H1 (cell line): Measurements from ENCODE around the gene BNIP1. TPM values are rescaled to one million over a fixed set of nuclear protein-coding genes. Genes with fewer than 3 reads are reported as not detected.
A peak's percentile ranks its signal among the peaks of the same experiment; 100 is the strongest.

Experiments
- CTCF ChIA-PET: fragments of 300-600 bp; sonication (Branson Sonifier 250); formaldehyde crosslinking; loops from one replicate; lab custom pipeline; 2021; ENCODE audit not compliant: partially characterized antibody; lab: Charles Lee
- POLR2A ChIA-PET: fragments of 300-600 bp; sonication (Branson Sonifier 250); formaldehyde crosslinking; loops from one replicate; lab custom pipeline; 2021; ENCODE audit warnings: inconsistent platforms; ENCODE audit not compliant: partially characterized antibody; lab: Charles Lee
- DNase-seq, 2 experiments: peaks; one replicate each; pipeline versions ENCODE4 v3.0.0 to v3.0.0-alpha.2; 2010 to 2022; ENCODE audit warnings: low spot score in 2 of 2, low read depth in 1 of 2, mixed read lengths in 1 of 2
- FAIRE-seq: peaks from 2 replicates; lab custom pipeline; 2011; peaks lifted over from hg19 to GRCh38; lab: Jason Lieb, UNC
- H2AFZ ChIP-seq: 2 replicates; pipeline ENCODE4 v1.8.1; 2012; ENCODE audit warnings: low read length, inconsistent platforms
- H2AK5ac ChIP-seq: 2 replicates; pipeline ENCODE4 v1.6.1; 2013; ENCODE audit warnings: low read depth, low read length
- H2BK120ac ChIP-seq: replicated peaks from 2 replicates; pipeline ENCODE3; 2013; ENCODE audit warnings: low read depth, low read length, inconsistent platforms
- H2BK12ac ChIP-seq: 2 replicates; pipeline ENCODE4 v1.6.1; 2013; ENCODE audit warnings: low read depth, low read length
- H2BK15ac ChIP-seq: 2 replicates; pipeline ENCODE4 v1.6.1; 2013; ENCODE audit warnings: low read length
- H2BK20ac ChIP-seq: 2 replicates; pipeline ENCODE4 v1.6.1; 2013; ENCODE audit warnings: low read length
- H2BK5ac ChIP-seq: 2 replicates; pipeline ENCODE4 v1.6.1; 2013; ENCODE audit warnings: low read depth, low read length
- H3K14ac ChIP-seq: 2 replicates; pipeline ENCODE4 v1.6.1; 2013; ENCODE audit warnings: inconsistent platforms; ENCODE audit not compliant: insufficient read length
- H3K18ac ChIP-seq: 2 replicates; pipeline ENCODE4 v1.6.1; 2013; ENCODE audit warnings: low read length; ENCODE audit errors: extremely low read depth
- H3K23ac ChIP-seq: 2 replicates; pipeline ENCODE4 v1.6.1; 2013; ENCODE audit warnings: inconsistent platforms; ENCODE audit not compliant: insufficient read length
- H3K23me2 ChIP-seq: 2 replicates; pipeline ENCODE4 v1.6.1; 2013; ENCODE audit warnings: low read depth, low read length
- H3K27ac ChIP-seq: 2 replicates; pipeline ENCODE4 v1.6.1; 2011; ENCODE audit warnings: low read depth, low read length, inconsistent platforms
- H3K27me3 ChIP-seq, 4 experiments: replicated peaks in 1 of 4; 1 replicate in 1 of 4; 2 replicates in 3 of 4; pipeline versions ENCODE4 v1.6.1 to v1.8.1; 2011 to 2013; ENCODE audit warnings: low read length in 3 of 4, mild to moderate bottlenecking in 3 of 4, inconsistent platforms in 2 of 4, mixed read lengths in 2 of 4, moderate library complexity in 1 of 4; ENCODE audit not compliant: control insufficient read depth in 3 of 4, insufficient read depth in 3 of 4; ENCODE audit errors: extremely low read depth in 1 of 4
- H3K36me3 ChIP-seq, 4 experiments: 2 replicates each; pipeline versions ENCODE4 v1.6.1 to v1.8.1; 2011 to 2013; ENCODE audit warnings: mild to moderate bottlenecking in 4 of 4, low read length in 3 of 4, moderate library complexity in 2 of 4, control low read depth in 1 of 4, inconsistent platforms in 1 of 4; ENCODE audit not compliant: insufficient read depth in 4 of 4, control insufficient read depth in 2 of 4
- H3K4ac ChIP-seq: replicated peaks from 2 replicates; pipeline ENCODE3; 2013; ENCODE audit warnings: low read length, low read depth, mixed read lengths, inconsistent platforms; ENCODE audit not compliant: insufficient read length
- H3K4me1 ChIP-seq, 4 experiments: replicated peaks in 1 of 4; 1 replicate in 1 of 4; 2 replicates in 3 of 4; pipeline versions ENCODE4 v1.6.1 to v1.8.1; 2011 to 2013; ENCODE audit warnings: low read length in 3 of 4, inconsistent platforms in 2 of 4, mixed read lengths in 1 of 4; ENCODE audit not compliant: insufficient read depth in 4 of 4, control insufficient read depth in 3 of 4
- H3K4me2 ChIP-seq, 2 experiments: 2 replicates each; pipeline versions ENCODE4 v1.6.1 to v1.8.1; 2011 to 2013; ENCODE audit warnings: low read depth in 2 of 2, low read length in 2 of 2, control low read depth in 1 of 2, inconsistent platforms in 1 of 2, mild to moderate bottlenecking in 1 of 2; ENCODE audit not compliant: insufficient read depth in 1 of 2
- H3K4me3 ChIP-seq, 4 experiments: fragments of 200-600, 300-600 bp in 1 of 4; sonication (generic), shearing (Covaris generic), sonication (Bioruptor Twin) in 1 of 4; 2 replicates each; pipeline versions ENCODE4 v1.5.1 to v1.8.1; 2011 to 2016; ENCODE audit warnings: low read length in 4 of 4, low read depth in 3 of 4, control low read depth in 2 of 4, inconsistent platforms in 2 of 4, mild to moderate bottlenecking in 2 of 4, mixed read lengths in 1 of 4, moderate library complexity in 1 of 4; ENCODE audit not compliant: insufficient read depth in 2 of 4; ENCODE audit errors: extremely low read depth in 1 of 4
- H3K56ac ChIP-seq: replicated peaks from 2 replicates; pipeline ENCODE3; 2013; ENCODE audit warnings: low read depth, mild to moderate bottlenecking, mixed read lengths, low read length, inconsistent platforms; ENCODE audit not compliant: insufficient read length
- H3K79me1 ChIP-seq: 2 replicates; pipeline ENCODE4 v1.6.1; 2013; ENCODE audit warnings: low read depth, low read length, control low read depth
- H3K79me2 ChIP-seq, 2 experiments: 2 replicates each; pipeline versions ENCODE4 v1.6.1 to v1.8.1; 2012 to 2013; ENCODE audit warnings: low read length in 2 of 2, mild to moderate bottlenecking in 2 of 2, inconsistent platforms in 1 of 2; ENCODE audit not compliant: insufficient read depth in 2 of 2, control insufficient read depth in 1 of 2
- H3K9ac ChIP-seq, 4 experiments: replicated peaks in 1 of 4; 1 replicate in 1 of 4; 2 replicates in 3 of 4; pipeline versions ENCODE4 v1.6.1 to v1.8.1; 2011 to 2013; ENCODE audit warnings: low read depth in 3 of 4, low read length in 3 of 4, control low read depth in 2 of 4, mild to moderate bottlenecking in 2 of 4, moderate library complexity in 2 of 4, inconsistent platforms in 1 of 4; ENCODE audit errors: extremely low read depth in 1 of 4
- H3K9me3 ChIP-seq, 2 experiments: 2 replicates each; pipeline versions ENCODE4 v1.6.1 to v1.8.1; 2012 to 2013; ENCODE audit warnings: mild to moderate bottlenecking in 2 of 2, moderate library complexity in 2 of 2, control low read depth in 1 of 2, inconsistent platforms in 1 of 2, low read depth in 1 of 2, low read length in 1 of 2, mixed read lengths in 1 of 2; ENCODE audit not compliant: insufficient read depth in 2 of 2
- H4K20me1 ChIP-seq, 2 experiments: replicated peaks in 1 of 2; 2 replicates each; pipeline versions ENCODE3 to v1.8.1; 2011 to 2013; ENCODE audit warnings: inconsistent platforms in 2 of 2, low read length in 2 of 2, mild to moderate bottlenecking in 1 of 2; ENCODE audit not compliant: insufficient read depth in 2 of 2, control insufficient read depth in 1 of 2
- H4K5ac ChIP-seq: 2 replicates; pipeline ENCODE4 v1.6.1; 2013; ENCODE audit warnings: low read length, low read depth, mixed read lengths, inconsistent platforms; ENCODE audit not compliant: insufficient read length
- H4K8ac ChIP-seq: 2 replicates; pipeline ENCODE4 v1.8.0; 2013; ENCODE audit warnings: mild to moderate bottlenecking, moderate library complexity, low read length, inconsistent platforms; ENCODE audit not compliant: insufficient read depth; ENCODE audit errors: extremely low read depth
- H4K91ac ChIP-seq: replicated peaks from 2 replicates; pipeline ENCODE3; 2013; ENCODE audit warnings: low read length, mixed read lengths, inconsistent platforms; ENCODE audit not compliant: insufficient read length
- BACH1 ChIP-seq: IDR thresholded peaks from 2 replicates; pipeline ENCODE4 v1.6.1; 2012; ENCODE audit warnings: low read length, improper control_type of control experiment
- HDAC2 ChIP-seq, 2 experiments: fragments of 300-600 bp in 1 of 2; sonication (generic) in 1 of 2; IDR thresholded peaks; 2 replicates each; pipeline ENCODE4 v1.6.1; 2011 to 2012; ENCODE audit warnings: low read depth in 2 of 2, low read length in 2 of 2, mild to moderate bottlenecking in 2 of 2, moderate library complexity in 2 of 2, borderline replicate concordance in 1 of 2, inconsistent platforms in 1 of 2
- HDAC6 ChIP-seq: IDR thresholded peaks from one replicate; pipeline ENCODE4 v1.7.1; 2012; ENCODE audit warnings: low read depth, mild to moderate bottlenecking, inconsistent platforms, low read length, moderate library complexity
- WGBS, 2 experiments: shearing (Covaris generic) in 1 of 2; methylation state at CpG; one replicate each; pipeline versions ENCODE4 v1.1.6 to v1.1.7; 2013 to 2015; ENCODE audit warnings: low lambda C conversion rate in 2 of 2, mixed read lengths in 2 of 2, inconsistent platforms in 1 of 2, low coverage in 1 of 2, missing lambda C conversion rate in 1 of 2; ENCODE audit not compliant: insufficient replicate concordance in 2 of 2, insufficient coverage in 1 of 2, insufficient read length in 1 of 2; ENCODE audit errors: extremely low coverage in 1 of 2, missing lambda C conversion rate in 1 of 2; 5-methylcytosine and 5-hydroxymethylcytosine counted together
- polyA plus RNA-seq, 7 experiments: library from polyadenylated mRNA; depleted of rRNA in 3 of 7; stranded (reverse) in 5 of 7; unstranded in 2 of 7; fragments of >200 nt in 5 of 7; fragments of 200-250 nt in 2 of 7; gene quantifications; 1 replicate in 5 of 7; 2 replicates in 1 of 7; 4 replicates in 1 of 7; pipeline versions ENCODE4 v1.2.1 to v1.2.3, GENCODE V29; 2011 to 2013; ENCODE audit warnings: missing spikeins in 2 of 7, mixed read lengths in 2 of 7
- total RNA-seq: library from RNA; stranded (reverse); fragmentation: NEBNext Ultra II Directional; extraction: Animal tissue kit (Norgen Biotek cat#: 25700); gene quantifications from 2 replicates; pipeline ENCODE4 v1.2.1, GENCODE V29; 2021

BNIP1 gene
- total and polyA plus RNA-seq, 2 of the 8 experiments (the other 6 are each of a cell fraction or from before 2014, with no cell fraction given): 13.5 to 14.7 TPM

DNA sequence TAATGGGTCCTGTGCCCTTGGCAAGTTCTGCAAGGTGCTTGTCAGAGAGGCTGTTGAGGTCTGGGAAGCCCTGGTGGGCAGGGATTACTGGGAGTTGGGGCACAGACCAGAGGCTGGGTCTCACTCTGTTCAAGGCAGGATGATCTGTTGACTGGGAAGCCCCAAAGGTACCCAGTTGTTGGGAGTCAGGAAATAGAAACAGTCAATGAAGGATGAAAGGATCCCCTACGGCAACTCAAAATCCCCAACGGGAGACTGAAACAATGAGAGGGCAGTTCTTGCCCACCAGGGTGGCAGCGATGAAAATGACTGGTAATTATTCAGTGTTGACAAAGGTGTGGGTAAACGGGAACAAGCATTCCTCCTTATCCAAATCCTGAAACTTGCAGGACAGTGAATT lies 31.2 kb downstream of the BNIP1 start:
- Histone ChIP-seq H3K4me2 (peak overlapping the region in 1 of 2 experiments; percentile 14; a peak in 1 of 4 replicates), H4K8ac (no peak overlapping the region), H3K18ac (no peak overlapping the region), H3K79me1 (no peaks in the 10 kb centered on the region), H4K5ac (no peak overlapping the region), H3K23ac (no peak overlapping the region), H3K4ac (no peak overlapping the region), H2BK15ac (no peak overlapping the region), H2AK5ac (no peak overlapping the region), H2BK5ac (no peak overlapping the region), H3K27ac (no peak overlapping the region), H3K9ac (no peak overlapping the region), H4K91ac (no peak overlapping the region), H3K27me3 (no peaks in the 10 kb centered on the region), H2BK12ac (no peak overlapping the region), H3K9me3 (no peaks in the 10 kb centered on the region), H3K23me2 (no peaks in the 10 kb centered on the region), H3K36me3 (no peaks in the 10 kb centered on the region), H3K14ac (no peak overlapping the region), H2AFZ (no peak overlapping the region), H2BK120ac (no peak overlapping the region), H4K20me1 (no peaks in the 10 kb centered on the region), H3K4me1 (peaks cover 0 to 5% (median 2%) of the 10 kb centered on the region in 4 experiments; a peak in 2 of 7 replicates), H2BK20ac (no peak overlapping the region), H3K56ac (no peak overlapping the region), H3K4me3 (no peak overlapping the region), H3K79me2 (no peaks in the 10 kb centered on the region)
- no peak for DNase-seq
- CTCF ChIA-PET: interaction anchor here (1.5 kb wide), 1 partner anchor 12 kb away, joined by 4 read pairs; no protein-coding TSS in a partner anchor
- no peak for FAIRE-seq
- POLR2A ChIA-PET: no interaction called here
- TF ChIP-seq HDAC2 (IDR thresholded peaks at IDR 0.05; ENCODE audit: borderline replicate concordance in 1 of 2, low read depth in 2 of 2, low read length in 2 of 2) (no peak), HDAC6 (no peak), BACH1 (0 out of 2 replicates have a peak, but pooled peaks have one; percentile 23)
- WGBS, 2 experiments: 59% methylated on average over 4 of the region's 4 CpGs; no CpG with 5 or more reads in 1 of the 2 experiments
